ENCODE data around the gene FCGR1A.
"Not testable (repeated sequence)": the region's sequence is repeated elsewhere in the genome, so short reads cannot be mapped to it uniquely, and the experiment has no call there.

FCGR1A gene

GRCh38 chr1:149783868-149784267 is 1.4 kb downstream of the FCGR1A start:
- not testable (repeated sequence) for H3K9ac ChIP-seq (ENCODE audit: low read length); H3K4me3 ChIP-seq (ENCODE audit: low read length); H3K27ac ChIP-seq (ENCODE audit: low read depth, low read length)

DNA sequence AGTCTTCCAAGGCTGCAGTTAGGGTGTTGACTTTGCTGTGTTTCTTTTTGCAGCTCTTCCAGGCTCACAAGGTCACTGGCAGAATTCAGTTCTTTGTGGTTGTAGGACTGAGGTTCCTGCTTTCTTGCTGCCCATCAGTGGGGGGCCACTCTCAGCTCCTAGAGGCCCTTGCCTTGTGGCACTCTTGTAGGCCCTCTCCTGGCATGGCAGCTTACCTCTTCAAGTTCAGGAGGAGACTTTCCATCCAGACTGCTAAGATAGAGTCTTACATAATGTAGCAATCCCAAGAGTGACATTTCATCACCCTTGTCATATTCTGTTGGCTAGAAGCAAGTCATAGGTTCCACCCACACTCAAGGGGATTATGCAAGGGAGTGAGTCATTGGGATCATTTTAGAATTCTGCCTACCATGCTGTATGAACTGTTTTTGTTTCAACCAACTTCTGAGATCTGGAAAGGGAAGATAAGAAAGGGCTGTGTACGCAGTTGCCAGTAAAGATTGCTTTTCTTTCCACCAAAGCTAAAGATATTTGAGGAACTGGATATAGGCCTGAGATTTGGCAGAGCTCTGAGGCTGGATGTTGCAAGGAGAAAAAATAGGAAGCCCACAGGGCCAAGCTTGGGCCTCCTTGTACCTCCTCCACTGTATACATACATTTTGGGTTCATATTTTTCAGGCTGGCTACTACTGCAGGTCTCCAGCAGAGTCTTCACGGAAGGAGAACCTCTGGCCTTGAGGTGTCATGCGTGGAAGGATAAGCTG is 5.4 kb downstream of the FCGR1A start:
- H3K36me3 ChIP-seq (ENCODE audit: control insufficient read depth, insufficient read depth, low read length); H3K4me1 ChIP-seq (ENCODE audit: control insufficient read depth, insufficient read depth, low read length); H3K4me3 ChIP-seq (ENCODE audit: low read length); H3K9ac ChIP-seq (ENCODE audit: low read length); H3K27ac ChIP-seq (ENCODE audit: low read depth, low read length); H3K27me3 ChIP-seq (ENCODE audit: control insufficient read depth, insufficient read depth, low read length): not testable (repeated sequence)

More at GRCh38 chr1:149783868-149784267, 1.4 kb downstream of the FCGR1A start:
- not testable (repeated sequence) for H3K4me1 ChIP-seq (ENCODE audit: control insufficient read depth, insufficient read depth, low read length); H3K27me3 ChIP-seq (ENCODE audit: control insufficient read depth, insufficient read depth, low read length); H3K36me3 ChIP-seq (ENCODE audit: control insufficient read depth, insufficient read depth, low read length)

DNA sequence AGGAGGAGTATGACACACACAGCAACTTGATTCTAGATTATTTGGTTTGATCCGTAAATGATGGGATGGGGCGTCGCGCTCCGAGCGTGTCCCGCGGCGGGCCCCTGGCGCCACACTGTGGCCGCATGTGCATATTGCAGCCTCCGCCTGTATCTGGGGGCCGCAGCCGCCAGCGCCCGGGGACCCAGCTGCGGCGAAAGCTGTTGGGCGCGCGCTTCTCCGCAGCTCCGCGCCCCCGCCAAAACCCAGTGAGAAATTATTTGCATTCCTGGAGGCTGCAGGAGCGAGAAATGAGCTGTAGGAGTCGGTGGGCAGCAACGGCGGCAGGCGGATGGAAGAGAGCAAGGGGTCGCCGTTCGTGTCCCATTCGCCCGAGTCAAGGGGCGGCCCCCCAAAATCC is 10.0 kb downstream of the FCGR1A start:
- H3K9ac ChIP-seq (ENCODE audit: low read length); H3K4me1 ChIP-seq (ENCODE audit: control insufficient read depth, insufficient read depth, low read length); H3K27me3 ChIP-seq (ENCODE audit: control insufficient read depth, insufficient read depth, low read length); H3K36me3 ChIP-seq (ENCODE audit: control insufficient read depth, insufficient read depth, low read length): not testable (repeated sequence)
- H3K4me3 ChIP-seq (ENCODE audit: low read length) = peak overlapping the region; percentile 52
- H3K27ac ChIP-seq (ENCODE audit: low read depth, low read length) = peak overlapping the region; percentile 66

GRCh38 chr1:149792912-149793515 is 10.5 kb downstream of the FCGR1A start:
- H3K27me3 ChIP-seq (ENCODE audit: control insufficient read depth, insufficient read depth, low read length); H3K4me1 ChIP-seq (ENCODE audit: control insufficient read depth, insufficient read depth, low read length); H3K9ac ChIP-seq (ENCODE audit: low read length); H3K36me3 ChIP-seq (ENCODE audit: control insufficient read depth, insufficient read depth, low read length): not testable (repeated sequence)
- Histone ChIP-seq H3K4me3 (ENCODE audit: low read length) (peak overlapping the region; percentile 52), H3K27ac (ENCODE audit: low read depth, low read length) (peak overlapping the region; percentile 66)

- not testable (repeated sequence) for H3K27me3 ChIP-seq (ENCODE audit: control insufficient read depth, insufficient read depth, low read length); H3K36me3 ChIP-seq (ENCODE audit: control insufficient read depth, insufficient read depth, low read length); H3K27ac ChIP-seq (ENCODE audit: low read depth, low read length); H3K9ac ChIP-seq (ENCODE audit: low read length); H3K4me3 ChIP-seq (ENCODE audit: low read length); H3K4me1 ChIP-seq (ENCODE audit: control insufficient read depth, insufficient read depth, low read length)
Observed at GRCh38 chr1:149793885-149794284, 11.4 kb downstream of the FCGR1A start.

- H3K36me3 ChIP-seq (ENCODE audit: control insufficient read depth, insufficient read depth, low read length); H3K27me3 ChIP-seq (ENCODE audit: control insufficient read depth, insufficient read depth, low read length); H3K27ac ChIP-seq (ENCODE audit: low read depth, low read length); H3K9ac ChIP-seq (ENCODE audit: low read length); H3K4me1 ChIP-seq (ENCODE audit: control insufficient read depth, insufficient read depth, low read length); H3K4me3 ChIP-seq (ENCODE audit: low read length): not testable (repeated sequence)
Observed at GRCh38 chr1:149801628-149802027, 19.1 kb downstream of the FCGR1A start.

GRCh38 chr1:149804417-149805080 is 22.1 kb downstream of the FCGR1A start:
- H3K4me1 ChIP-seq (ENCODE audit: control insufficient read depth, insufficient read depth, low read length); H3K36me3 ChIP-seq (ENCODE audit: control insufficient read depth, insufficient read depth, low read length); H3K27ac ChIP-seq (ENCODE audit: low read depth, low read length); H3K9ac ChIP-seq (ENCODE audit: low read length); H3K4me3 ChIP-seq (ENCODE audit: low read length); H3K27me3 ChIP-seq (ENCODE audit: control insufficient read depth, insufficient read depth, low read length): not testable (repeated sequence)

- not testable (repeated sequence) for H3K27ac ChIP-seq (ENCODE audit: low read depth, low read length); H3K27me3 ChIP-seq (ENCODE audit: control insufficient read depth, insufficient read depth, low read length); H3K9ac ChIP-seq (ENCODE audit: low read length); H3K4me1 ChIP-seq (ENCODE audit: control insufficient read depth, insufficient read depth, low read length); H3K36me3 ChIP-seq (ENCODE audit: control insufficient read depth, insufficient read depth, low read length); H3K4me3 ChIP-seq (ENCODE audit: low read length)
Observed at GRCh38 chr1:149810697-149811405, 28.4 kb downstream of the FCGR1A start.

- H3K4me1 ChIP-seq (ENCODE audit: control insufficient read depth, insufficient read depth, low read length); H3K36me3 ChIP-seq (ENCODE audit: control insufficient read depth, insufficient read depth, low read length); H3K27me3 ChIP-seq (ENCODE audit: control insufficient read depth, insufficient read depth, low read length); H3K9ac ChIP-seq (ENCODE audit: low read length); H3K27ac ChIP-seq (ENCODE audit: low read depth, low read length): not testable (repeated sequence)
- H3K4me3 ChIP-seq (ENCODE audit: low read length) = peak overlapping the region; percentile 40
Observed at GRCh38 chr1:149811514-149811889, 29.0 kb downstream of the FCGR1A start.

GRCh38 chr1:149811890-149812829 is 29.7 kb downstream of the FCGR1A start:
- H3K9ac ChIP-seq (ENCODE audit: low read length) = not testable (repeated sequence)
- H3K27ac ChIP-seq (ENCODE audit: low read depth, low read length) = peak overlapping the region; percentile 82

DNA sequence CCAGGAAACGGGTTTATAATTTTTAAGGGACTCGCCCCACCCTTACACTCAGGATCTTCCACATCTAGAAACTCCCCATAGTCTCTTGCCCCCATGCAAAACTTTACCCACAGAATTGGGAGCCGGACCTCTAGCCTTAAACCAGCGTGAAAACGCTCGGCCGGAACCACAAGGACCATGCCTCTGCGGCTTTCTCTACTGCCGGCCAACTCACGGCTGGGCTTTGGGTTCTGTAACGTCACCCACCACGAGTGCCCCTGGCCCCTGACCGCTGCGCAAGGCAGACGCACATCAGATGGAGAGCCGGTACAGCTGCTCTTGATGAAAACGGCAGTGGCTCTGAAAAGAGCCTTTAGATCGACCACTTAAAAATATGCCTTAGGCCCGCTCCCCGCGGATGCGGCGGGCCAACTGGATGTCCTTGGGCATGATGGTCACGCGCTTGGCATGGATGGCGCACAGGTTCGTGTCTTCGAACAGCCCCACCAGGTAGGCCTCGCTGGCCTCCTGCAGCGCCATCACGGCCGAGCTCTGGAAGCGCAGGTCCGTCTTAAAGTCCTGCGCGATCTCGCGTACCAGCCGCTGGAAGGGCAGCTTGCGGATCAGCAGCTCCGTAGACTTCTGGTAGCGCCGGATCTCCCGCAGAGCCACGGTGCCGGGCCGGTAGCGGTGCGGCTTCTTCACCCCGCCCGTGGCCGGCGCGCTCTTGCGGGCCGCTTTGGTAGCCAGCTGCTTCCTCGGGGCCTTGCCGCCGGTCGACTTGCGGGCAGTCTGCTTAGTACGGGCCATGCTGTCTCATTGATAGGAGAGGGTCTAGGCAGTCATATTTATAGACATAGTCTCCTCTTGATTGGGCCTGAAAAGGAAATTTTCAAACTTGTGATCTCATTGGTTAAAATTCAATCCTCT is 30.7 kb downstream of the FCGR1A start:
- Histone ChIP-seq H3K4me3 (ENCODE audit: low read length) (peak overlapping the region; percentile 52), H3K27ac (ENCODE audit: low read depth, low read length) (peak overlapping the region; percentile 75)
- not testable (repeated sequence) for H3K27me3 ChIP-seq (ENCODE audit: control insufficient read depth, insufficient read depth, low read length); H3K36me3 ChIP-seq (ENCODE audit: control insufficient read depth, insufficient read depth, low read length); H3K4me1 ChIP-seq (ENCODE audit: control insufficient read depth, insufficient read depth, low read length); H3K9ac ChIP-seq (ENCODE audit: low read length)

More at GRCh38 chr1:149811890-149812829, 29.7 kb downstream of the FCGR1A start:
- not testable (repeated sequence) for H3K36me3 ChIP-seq (ENCODE audit: control insufficient read depth, insufficient read depth, low read length); H3K4me1 ChIP-seq (ENCODE audit: control insufficient read depth, insufficient read depth, low read length); H3K27me3 ChIP-seq (ENCODE audit: control insufficient read depth, insufficient read depth, low read length)
- H3K4me3 ChIP-seq (ENCODE audit: low read length) = peak overlapping the region; percentile 55
